DMS114 treated with DMSO at 0.1 percent for 48 hours (cell line): ENCODE measurements around the gene CD99L2.

ENCODE experiments used
- DNase-seq: peaks from one replicate; lab custom pipeline; 2025; ENCODE audit not compliant: unreplicated experiment; lab: John Stamatoyannopoulos, UW

Gene CD99L2

GRCh38 chrX:150806827-150807226 lies 91.6 kb downstream of the CD99L2 start:
- no peak for DNase-seq

GRCh38 chrX:150805736-150806135 lies 92.7 kb downstream of the CD99L2 start:
- no peak for DNase-seq

GRCh38 chrX:150792949-150793527 lies 105.4 kb downstream of the CD99L2 start:
- DNase-seq: no peak

- DNase-seq: no peak
Observed at GRCh38 chrX:150790021-150790420, 108.4 kb downstream of the CD99L2 start.

- no peak for DNase-seq
Observed at GRCh38 chrX:150781677-150782076, 116.8 kb downstream of the CD99L2 start.

- DNase-seq: no peak
Observed at GRCh38 chrX:150779385-150779784, 119.1 kb downstream of the CD99L2 start.

GRCh38 chrX:150777328-150777992 lies 121.0 kb downstream of the CD99L2 start:
- no peak for DNase-seq

GRCh38 chrX:150775569-150776350 lies 122.7 kb downstream of the CD99L2 start:
- DNase-seq: no peak

- no peak for DNase-seq
Observed at GRCh38 chrX:150774798-150775568, 123.5 kb downstream of the CD99L2 start.

GRCh38 chrX:150773634-150774033 lies 124.8 kb downstream of the CD99L2 start:
- DNase-seq: no peak

GRCh38 chrX:150773117-150773516 lies 125.4 kb downstream of the CD99L2 start:
- DNase-seq: no peak

- no peak for DNase-seq
Observed at GRCh38 chrX:150772150-150772970, 126.1 kb downstream of the CD99L2 start.

- DNase-seq: no peak
Observed at GRCh38 chrX:150771116-150771515, 127.4 kb downstream of the CD99L2 start.

- no peak for DNase-seq
Observed at GRCh38 chrX:150770623-150771022, 127.8 kb downstream of the CD99L2 start.

GRCh38 chrX:150769408-150769807 lies 129.1 kb downstream of the CD99L2 start:
- no peak for DNase-seq

GRCh38 chrX:150768580-150769190 lies 129.8 kb downstream of the CD99L2 start:
- DNase-seq: no peak

- DNase-seq: no peak
Observed at GRCh38 chrX:150768132-150768485, 130.4 kb downstream of the CD99L2 start.

- no peak for DNase-seq
Observed at GRCh38 chrX:150767475-150768131, 130.9 kb downstream of the CD99L2 start.

- no peak for DNase-seq
Observed at GRCh38 chrX:150767045-150767395, 131.4 kb downstream of the CD99L2 start.
